HEK293 (cell line): Measurements from ENCODE around the gene ABCG1.

Source experiments
- CTCF ChIA-PET: fragments of 350-600 bp; formaldehyde crosslinking; extraction: SDS; loops from one replicate; lab custom pipeline; 2021; ENCODE audit warnings: antibody characterized with exemption; lab: Yijun Ruan, JAX
- POLR2A ChIA-PET: fragments of 300-600 bp; formaldehyde crosslinking; extraction: SDS; loops from one replicate; lab custom pipeline; 2020; ENCODE audit warnings: antibody characterized with exemption, inconsistent platforms; lab: Yijun Ruan, JAX
- H3K27ac ChIP-seq: fragments of 200-500 bp; sonication (Bioruptor generic); 2 replicates; pipeline ENCODE4 v1.5.1; 2014; ENCODE audit warnings: low read depth, low read length, control low read depth, inconsistent platforms; ENCODE audit errors: extremely low read depth
- H3K36me3 ChIP-seq, 2 experiments: fragments of 200-500 bp in 1 of 2; sonication (Bioruptor generic) in 1 of 2; 1 replicate in 1 of 2; 2 replicates in 1 of 2; pipeline ENCODE4 v1.5.1; 2014 to 2017; ENCODE audit warnings: inconsistent platforms in 2 of 2, low read length in 2 of 2; ENCODE audit not compliant: control insufficient read depth in 2 of 2, insufficient read depth in 1 of 2
- H3K4me1 ChIP-seq: fragments of 200-500 bp; sonication (Bioruptor generic); 2 replicates; pipeline ENCODE4 v1.5.1; 2014; ENCODE audit warnings: mild to moderate bottlenecking, low read length, inconsistent platforms; ENCODE audit not compliant: control insufficient read depth, insufficient read depth
- H3K4me3 ChIP-seq: 2 replicates; pipeline ENCODE4 v1.5.1; 2011; ENCODE audit warnings: low read depth, mild to moderate bottlenecking, control low read depth, low read length, moderate library complexity
- H3K9me3 ChIP-seq: fragments of 200-500 bp; sonication (Bioruptor generic); 2 replicates; pipeline ENCODE4 v1.5.1; 2014; ENCODE audit warnings: low read depth, low read length, inconsistent platforms; ENCODE audit not compliant: control insufficient read depth, insufficient read depth
- GLIS1 ChIP-seq: fragments of 450-650 bp; formaldehyde crosslinking; IDR thresholded peaks from 2 replicates; pipeline ENCODE4 v1.5.1; 2016; ENCODE audit warnings: missing biosample characterization, missing genetic modification characterization
- KLF16 ChIP-seq: fragments of 450-650 bp; formaldehyde crosslinking; IDR thresholded peaks from 2 replicates; pipeline ENCODE4 v1.5.1; 2017; ENCODE audit warnings: missing biosample characterization, missing genetic modification characterization
- RBAK ChIP-seq: fragments of 450-650 bp; formaldehyde crosslinking; IDR thresholded peaks from 2 replicates; pipeline ENCODE4 v1.5.1; 2016; ENCODE audit warnings: missing biosample characterization, missing genetic modification characterization
- SETDB1 ChIP-seq: IDR thresholded peaks from one replicate; pipeline ENCODE4 v1.6.1; 2017; ENCODE audit warnings: mild to moderate bottlenecking, low read length, moderate library complexity, mixed read lengths; ENCODE audit not compliant: insufficient read length
- ZBTB1 ChIP-seq: fragments of 450-650 bp; formaldehyde crosslinking; IDR thresholded peaks from 2 replicates; pipeline ENCODE4 v1.5.1; 2016; ENCODE audit warnings: missing biosample characterization, missing genetic modification characterization
- ZBTB17 ChIP-seq: fragments of 450-650 bp; formaldehyde crosslinking; IDR thresholded peaks from 2 replicates; pipeline ENCODE4 v1.5.1; 2016; ENCODE audit warnings: missing biosample characterization, missing genetic modification characterization
- ZNF148 ChIP-seq: fragments of 450-650 bp; formaldehyde crosslinking; IDR thresholded peaks from 2 replicates; pipeline ENCODE4 v1.5.0; 2017; ENCODE audit warnings: missing biosample characterization, missing genetic modification characterization, borderline replicate concordance
- ZNF174 ChIP-seq: fragments of 450-650 bp; formaldehyde crosslinking; IDR thresholded peaks from 2 replicates; pipeline ENCODE4 v1.5.0; 2017; ENCODE audit warnings: missing biosample characterization, mild to moderate bottlenecking, missing genetic modification characterization
- ZNF211 ChIP-seq: fragments of 450-650 bp; formaldehyde crosslinking; IDR thresholded peaks from 2 replicates; pipeline ENCODE4 v1.5.1; 2016; ENCODE audit warnings: low read depth, missing biosample characterization, missing genetic modification characterization
- ZNF23 ChIP-seq: fragments of 450-650 bp; formaldehyde crosslinking; IDR thresholded peaks from 2 replicates; pipeline ENCODE4 v1.5.1; 2016; ENCODE audit warnings: missing biosample characterization, missing genetic modification characterization, borderline replicate concordance
- ZNF335 ChIP-seq: fragments of 450-650 bp; formaldehyde crosslinking; conservative IDR thresholded peaks from 2 replicates; pipeline ENCODE4 v1.5.1; 2016; ENCODE audit warnings: missing biosample characterization, missing genetic modification characterization
- ZNF341 ChIP-seq: fragments of 450-650 bp; formaldehyde crosslinking; IDR thresholded peaks from 2 replicates; pipeline ENCODE4; 2016; ENCODE audit warnings: low read depth, missing biosample characterization, missing genetic modification characterization
- ZNF518A ChIP-seq: fragments of 450-650 bp; formaldehyde crosslinking; conservative IDR thresholded peaks from 2 replicates; pipeline ENCODE4 v1.5.1; 2016; ENCODE audit warnings: low read depth, missing biosample characterization, missing genetic modification characterization
- ZNF580 ChIP-seq: fragments of 450-650 bp; formaldehyde crosslinking; IDR thresholded peaks from 2 replicates; pipeline ENCODE4 v1.5.1; 2016; ENCODE audit warnings: missing biosample characterization, missing genetic modification characterization
- ZNF626 ChIP-seq: fragments of 450-650 bp; sonication (Bioruptor Pico); formaldehyde crosslinking; IDR thresholded peaks from 2 replicates; pipeline ENCODE4 v1.5.1; 2018; ENCODE audit warnings: missing biosample characterization, missing genetic modification characterization, inconsistent platforms
- ZNF660 ChIP-seq: fragments of 450-650 bp; IDR thresholded peaks from 2 replicates; pipeline ENCODE4 v1.5.1; 2018; ENCODE audit warnings: missing biosample characterization, mild to moderate bottlenecking, missing genetic modification characterization
- TF ChIP-seq, protein P1 (sequence below): fragments of 450-650 bp; formaldehyde crosslinking; IDR thresholded peaks from 2 replicates; pipeline ENCODE4 v1.5.1; 2017; ENCODE audit warnings: missing biosample characterization, missing genetic modification characterization
- TF ChIP-seq, protein P2 (sequence below): fragments of 450-650 bp; IDR thresholded peaks from 2 replicates; pipeline ENCODE4 v1.5.1; 2018; ENCODE audit warnings: missing biosample characterization, missing genetic modification characterization
- TF ChIP-seq, protein P3 (sequence below): fragments of 450-650 bp; formaldehyde crosslinking; conservative IDR thresholded peaks from 2 replicates; pipeline ENCODE4 v1.5.1; 2016; ENCODE audit warnings: low read depth, missing biosample characterization, missing genetic modification characterization

Gene ABCG1

DNA sequence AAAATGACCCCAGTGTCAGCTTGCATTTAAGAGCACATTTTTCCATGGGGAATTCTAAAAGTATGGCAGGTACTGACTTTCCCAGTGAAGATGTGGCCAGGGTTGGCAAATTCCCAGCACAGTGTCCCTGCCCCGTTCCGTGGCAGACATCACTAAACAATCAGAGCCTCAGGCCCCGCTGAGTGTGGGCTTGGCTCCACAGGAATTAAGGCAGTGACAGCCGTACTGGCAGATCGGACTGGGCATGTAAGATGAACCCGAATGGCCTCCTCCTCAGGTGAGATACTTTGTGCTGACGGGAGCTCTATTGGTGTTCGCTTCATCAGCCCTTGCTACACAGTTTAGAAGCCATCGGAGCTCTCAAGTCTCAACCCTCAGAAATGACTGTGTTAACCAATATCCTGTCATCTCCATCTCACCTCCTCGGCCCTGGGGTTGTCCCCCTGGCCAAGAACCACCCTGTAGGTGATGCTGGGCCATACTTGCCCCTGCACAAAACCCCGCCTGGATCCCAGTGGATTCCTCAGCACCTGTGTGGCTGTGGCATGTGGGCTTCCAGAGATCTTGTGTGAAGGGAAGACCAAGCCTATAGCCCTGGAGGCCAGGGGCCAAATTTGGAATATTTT is 29.0 kb upstream of the ABCG1 start:
- H3K27ac ChIP-seq = no peak overlapping the region
- H3K4me1 ChIP-seq = no peaks in the 10 kb centered on the region
- no peaks in the 10 kb centered on the region for H3K9me3 ChIP-seq
- no peak overlapping the region for H3K4me3 ChIP-seq
- POLR2A ChIA-PET = no interaction called here
- no peak for TF ChIP-seq ZNF626 (tag by site-specific recombination)
- TF ChIP-seq ZBTB1 (tag by site-specific recombination) = no peak
- no peak for TF ChIP-seq GLIS1 (tag by site-specific recombination)
- peak; percentile 97 for TF ChIP-seq ZBTB17 (tag by site-specific recombination)
- TF ChIP-seq, protein P1, sequence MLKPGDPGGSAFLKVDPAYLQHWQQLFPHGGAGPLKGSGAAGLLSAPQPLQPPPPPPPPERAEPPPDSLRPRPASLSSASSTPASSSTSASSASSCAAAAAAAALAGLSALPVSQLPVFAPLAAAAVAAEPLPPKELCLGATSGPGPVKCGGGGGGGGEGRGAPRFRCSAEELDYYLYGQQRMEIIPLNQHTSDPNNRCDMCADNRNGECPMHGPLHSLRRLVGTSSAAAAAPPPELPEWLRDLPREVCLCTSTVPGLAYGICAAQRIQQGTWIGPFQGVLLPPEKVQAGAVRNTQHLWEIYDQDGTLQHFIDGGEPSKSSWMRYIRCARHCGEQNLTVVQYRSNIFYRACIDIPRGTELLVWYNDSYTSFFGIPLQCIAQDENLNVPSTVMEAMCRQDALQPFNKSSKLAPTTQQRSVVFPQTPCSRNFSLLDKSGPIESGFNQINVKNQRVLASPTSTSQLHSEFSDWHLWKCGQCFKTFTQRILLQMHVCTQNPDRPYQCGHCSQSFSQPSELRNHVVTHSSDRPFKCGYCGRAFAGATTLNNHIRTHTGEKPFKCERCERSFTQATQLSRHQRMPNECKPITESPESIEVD = no peak
- no peak for TF ChIP-seq ZNF148 (tag by site-specific recombination)
- TF ChIP-seq SETDB1 = peak; percentile 18
- TF ChIP-seq ZNF341 (tag by site-specific recombination) = no peak
- TF ChIP-seq, protein P2, sequence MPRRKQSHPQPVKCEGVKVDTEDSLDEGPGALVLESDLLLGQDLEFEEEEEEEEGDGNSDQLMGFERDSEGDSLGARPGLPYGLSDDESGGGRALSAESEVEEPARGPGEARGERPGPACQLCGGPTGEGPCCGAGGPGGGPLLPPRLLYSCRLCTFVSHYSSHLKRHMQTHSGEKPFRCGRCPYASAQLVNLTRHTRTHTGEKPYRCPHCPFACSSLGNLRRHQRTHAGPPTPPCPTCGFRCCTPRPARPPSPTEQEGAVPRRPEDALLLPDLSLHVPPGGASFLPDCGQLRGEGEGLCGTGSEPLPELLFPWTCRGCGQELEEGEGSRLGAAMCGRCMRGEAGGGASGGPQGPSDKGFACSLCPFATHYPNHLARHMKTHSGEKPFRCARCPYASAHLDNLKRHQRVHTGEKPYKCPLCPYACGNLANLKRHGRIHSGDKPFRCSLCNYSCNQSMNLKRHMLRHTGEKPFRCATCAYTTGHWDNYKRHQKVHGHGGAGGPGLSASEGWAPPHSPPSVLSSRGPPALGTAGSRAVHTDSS (tag by site-specific recombination) = no peak
- no peak for TF ChIP-seq ZNF580 (tag by site-specific recombination)
- TF ChIP-seq KLF16 (tag by site-specific recombination) = no peak
- no peak for TF ChIP-seq ZNF335 (tag by site-specific recombination)
- TF ChIP-seq ZNF23 (tag by site-specific recombination) = peak; percentile 94
- TF ChIP-seq ZNF174 (tag by site-specific recombination) = no peak
- TF ChIP-seq ZNF211 (tag by site-specific recombination) = no peak
- no peaks in the 10 kb centered on the region for H3K36me3 ChIP-seq
- CTCF ChIA-PET = interaction anchor here (0.6 to 2.0 kb wide), 4 partner anchors 13 to 45 kb away, joined by 3 to 5 read pairs (median 4); no protein-coding TSS in a partner anchor

DNA sequence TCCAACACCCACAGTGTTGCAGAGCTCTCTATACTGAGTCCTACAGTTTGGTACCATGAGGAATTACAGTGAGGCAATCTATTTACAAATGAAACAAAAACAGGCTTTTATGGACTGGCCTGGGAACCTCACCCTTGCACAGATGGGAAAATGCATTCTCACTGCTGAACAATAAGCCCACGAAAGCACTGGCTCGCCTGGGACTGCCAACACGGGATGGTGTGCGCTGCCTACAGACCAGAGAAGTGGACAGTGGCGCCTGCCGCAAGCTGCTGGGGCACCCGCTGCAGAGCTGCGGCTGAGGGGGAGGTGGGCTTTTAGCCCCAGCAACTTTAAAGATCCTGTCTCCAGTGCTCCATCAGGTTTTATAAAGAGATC is 28.5 kb upstream of the ABCG1 start:
- H3K27ac ChIP-seq = no peak overlapping the region
- POLR2A ChIA-PET = no interaction called here
- no peaks in the 10 kb centered on the region for H3K36me3 ChIP-seq
- no peaks in the 10 kb centered on the region for H3K4me1 ChIP-seq
- H3K9me3 ChIP-seq = no peaks in the 10 kb centered on the region
- no peak overlapping the region for H3K4me3 ChIP-seq
- CTCF ChIA-PET = interaction anchor here (1.0 to 2.0 kb wide), 2 partner anchors 18 to 29 kb away, joined by 3 to 4 read pairs; no protein-coding TSS in a partner anchor
- TF ChIP-seq RBAK (tag by site-specific recombination) = no peak
- TF ChIP-seq, protein P3, sequence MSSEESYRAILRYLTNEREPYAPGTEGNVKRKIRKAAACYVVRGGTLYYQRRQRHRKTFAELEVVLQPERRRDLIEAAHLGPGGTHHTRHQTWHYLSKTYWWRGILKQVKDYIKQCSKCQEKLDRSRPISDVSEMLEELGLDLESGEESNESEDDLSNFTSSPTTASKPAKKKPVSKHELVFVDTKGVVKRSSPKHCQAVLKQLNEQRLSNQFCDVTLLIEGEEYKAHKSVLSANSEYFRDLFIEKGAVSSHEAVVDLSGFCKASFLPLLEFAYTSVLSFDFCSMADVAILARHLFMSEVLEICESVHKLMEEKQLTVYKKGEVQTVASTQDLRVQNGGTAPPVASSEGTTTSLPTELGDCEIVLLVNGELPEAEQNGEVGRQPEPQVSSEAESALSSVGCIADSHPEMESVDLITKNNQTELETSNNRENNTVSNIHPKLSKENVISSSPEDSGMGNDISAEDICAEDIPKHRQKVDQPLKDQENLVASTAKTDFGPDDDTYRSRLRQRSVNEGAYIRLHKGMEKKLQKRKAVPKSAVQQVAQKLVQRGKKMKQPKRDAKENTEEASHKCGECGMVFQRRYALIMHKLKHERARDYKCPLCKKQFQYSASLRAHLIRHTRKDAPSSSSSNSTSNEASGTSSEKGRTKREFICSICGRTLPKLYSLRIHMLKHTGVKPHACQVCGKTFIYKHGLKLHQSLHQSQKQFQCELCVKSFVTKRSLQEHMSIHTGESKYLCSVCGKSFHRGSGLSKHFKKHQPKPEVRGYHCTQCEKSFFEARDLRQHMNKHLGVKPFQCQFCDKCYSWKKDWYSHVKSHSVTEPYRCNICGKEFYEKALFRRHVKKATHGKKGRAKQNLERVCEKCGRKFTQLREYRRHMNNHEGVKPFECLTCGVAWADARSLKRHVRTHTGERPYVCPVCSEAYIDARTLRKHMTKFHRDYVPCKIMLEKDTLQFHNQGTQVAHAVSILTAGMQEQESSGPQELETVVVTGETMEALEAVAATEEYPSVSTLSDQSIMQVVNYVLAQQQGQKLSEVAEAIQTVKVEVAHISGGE (tag by site-specific recombination) = no peak
- TF ChIP-seq ZNF660 = no peak
- no peak for TF ChIP-seq ZNF518A (tag by site-specific recombination)
